Embryonic facial prominence (tissue), 1 donor: ENCODE results near the gene CEMIP.
A peak's percentile ranks its signal among the peaks of the same experiment; 100 is the strongest.

ENCODE experiments used
- DNase-seq: peaks from one replicate; pipeline ENCODE4 v3.0.0-alpha.2; 2016; ENCODE audit errors: extremely low spot score

CEMIP gene

DNA sequence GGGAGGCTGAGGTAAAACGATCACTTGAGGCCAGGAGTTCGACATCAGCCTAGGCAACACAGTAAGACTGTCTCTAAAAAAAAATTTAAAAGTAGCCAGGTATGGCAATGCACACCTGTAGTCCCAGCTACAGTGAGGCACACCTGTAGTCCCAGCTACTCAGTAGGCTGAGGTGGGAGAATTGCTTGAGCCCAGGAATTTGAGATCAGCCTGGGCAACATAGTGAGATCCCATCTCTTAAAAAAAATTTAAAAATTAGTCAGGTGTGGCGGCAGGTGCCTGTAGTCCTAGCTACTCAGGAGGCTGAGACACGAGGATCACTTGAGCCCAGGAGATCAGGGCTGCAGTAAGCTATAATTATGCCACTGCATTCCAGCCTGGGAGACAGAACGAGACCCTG lies 203.7 kb downstream of the CEMIP start:
- no peak for DNase-seq

DNA sequence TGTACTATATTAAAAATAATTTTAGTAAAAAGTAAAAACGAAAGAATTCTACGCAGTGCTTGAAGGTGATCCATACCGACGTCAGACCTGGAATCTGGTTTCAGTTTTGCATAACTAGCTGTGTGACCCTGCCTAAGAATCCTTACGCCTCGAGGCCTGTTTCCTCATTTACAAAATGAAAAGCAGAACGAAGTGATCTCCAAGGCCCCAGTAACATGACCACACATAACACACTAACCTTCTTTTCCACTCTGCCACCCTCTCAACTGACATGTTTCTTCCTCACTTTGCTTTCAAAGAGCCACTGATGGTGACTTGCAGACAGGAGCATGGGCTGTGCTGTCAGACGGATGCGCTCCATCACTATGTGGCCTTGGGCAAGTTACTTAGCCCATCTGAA lies 205.7 kb downstream of the CEMIP start:
- DNase-seq = no peak

- no peak for DNase-seq
These were observed 206.8 kb downstream of the CEMIP start for GRCh38 chr15:80985981-80986380.

DNA sequence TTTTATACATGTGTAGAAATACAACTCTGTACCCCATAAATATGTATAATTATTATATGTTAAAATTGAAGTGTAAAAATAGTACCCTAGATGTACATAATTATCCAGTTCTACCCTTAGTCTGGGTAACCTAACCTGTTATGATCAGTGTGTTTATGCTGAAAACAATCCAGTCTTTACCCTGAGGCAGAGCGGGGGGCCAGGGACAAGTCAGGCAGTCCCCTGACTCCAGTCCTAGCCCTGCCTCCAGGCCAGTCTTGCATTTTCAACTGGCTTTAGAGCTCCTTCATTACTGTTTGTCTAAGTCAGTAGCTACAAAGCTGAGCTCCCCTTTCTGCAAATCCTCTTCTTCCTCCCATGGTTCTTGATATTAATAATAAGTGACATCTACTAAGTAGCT lies 207.3 kb downstream of the CEMIP start:
- no peak for DNase-seq

DNA sequence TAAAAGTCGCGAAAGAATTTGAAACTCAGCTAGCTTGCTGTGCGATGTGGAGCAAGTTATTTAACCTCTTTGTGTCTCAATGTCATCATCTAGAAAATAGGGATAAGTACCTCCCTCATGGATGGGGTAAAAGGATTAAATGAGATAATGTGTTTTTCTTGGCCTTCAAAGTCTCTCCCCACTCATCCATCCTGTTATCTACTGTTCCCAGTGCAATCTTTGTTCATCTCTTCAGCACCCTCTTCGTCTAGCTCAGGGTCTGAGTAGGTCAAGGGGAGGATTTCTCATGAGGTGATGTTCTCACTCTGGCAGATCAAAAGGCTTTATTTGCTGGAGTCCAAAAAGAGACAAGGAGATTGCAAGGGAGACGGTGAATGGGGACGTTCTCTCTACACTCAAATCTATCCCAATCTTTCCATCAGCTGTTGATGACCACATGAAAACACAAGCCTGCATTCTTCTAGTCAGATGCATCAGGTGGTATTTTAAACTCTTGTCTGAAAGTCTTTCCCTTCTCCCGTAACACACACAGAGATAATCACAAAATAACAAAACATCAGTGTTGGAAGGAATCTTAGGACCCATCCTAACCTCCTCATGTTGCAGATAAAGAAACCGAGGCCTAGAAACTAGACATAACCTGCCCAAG lies 209.1 kb downstream of the CEMIP start:
- DNase-seq = no peak

GRCh38 chr15:80989081-80989517 lies 209.9 kb downstream of the CEMIP start:
- DNase-seq = no peak

- peak; percentile 93 for DNase-seq
These were observed 210.6 kb downstream of the CEMIP start, which contains the start of gene MESD for GRCh38 chr15:80989518-80990478. TSS of gene MESD (minus strand) at chr15:80989819. CDS start at chr15:80989791, 28 bp downstream.

- DNase-seq = no peak
These were observed 211.8 kb downstream of the CEMIP start for GRCh38 chr15:80990955-80991354.

DNA sequence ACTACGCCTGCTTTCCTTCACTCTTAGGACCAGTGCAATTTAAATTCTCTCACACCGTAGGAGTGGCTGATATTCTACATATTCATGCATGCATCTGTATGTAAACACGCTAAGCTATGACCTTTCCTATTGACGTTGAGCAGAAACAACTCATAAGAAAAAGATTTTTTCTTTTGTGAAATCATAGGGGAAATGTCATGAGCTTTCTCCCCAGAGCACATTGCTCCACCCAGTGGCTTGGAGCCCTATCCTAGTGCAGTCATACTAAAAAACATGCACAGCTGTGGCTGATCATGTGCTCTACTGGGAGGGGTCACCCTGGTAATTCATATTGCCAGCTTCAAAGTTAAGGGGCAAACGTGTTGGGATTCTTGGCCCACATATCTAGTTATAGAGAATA lies 212.3 kb downstream of the CEMIP start:
- DNase-seq = no peak

GRCh38 chr15:80992006-80992405 lies 212.8 kb downstream of the CEMIP start:
- no peak for DNase-seq

DNA sequence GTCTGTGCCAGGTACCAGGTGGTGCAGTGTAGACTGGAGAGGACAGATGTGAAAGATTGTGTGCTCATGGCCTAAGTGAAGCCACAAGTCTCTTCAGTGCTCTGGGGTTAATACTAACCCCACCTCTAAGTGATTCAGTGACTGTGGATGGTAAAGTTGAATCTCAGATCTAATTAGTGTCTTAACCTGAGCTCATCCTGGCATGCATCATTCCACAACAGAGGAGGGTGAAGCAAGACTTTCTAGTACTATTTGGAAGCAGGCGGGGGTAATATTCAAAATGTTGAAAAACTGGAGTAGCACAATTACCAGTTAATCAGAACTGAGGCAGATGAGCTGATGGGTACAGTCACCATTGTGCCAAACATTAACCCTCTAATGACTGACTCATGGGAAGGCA lies 213.3 kb downstream of the CEMIP start:
- DNase-seq = no peak

- no peak for DNase-seq
These were observed 217.1 kb downstream of the CEMIP start for GRCh38 chr15:80996247-80996646.

DNA sequence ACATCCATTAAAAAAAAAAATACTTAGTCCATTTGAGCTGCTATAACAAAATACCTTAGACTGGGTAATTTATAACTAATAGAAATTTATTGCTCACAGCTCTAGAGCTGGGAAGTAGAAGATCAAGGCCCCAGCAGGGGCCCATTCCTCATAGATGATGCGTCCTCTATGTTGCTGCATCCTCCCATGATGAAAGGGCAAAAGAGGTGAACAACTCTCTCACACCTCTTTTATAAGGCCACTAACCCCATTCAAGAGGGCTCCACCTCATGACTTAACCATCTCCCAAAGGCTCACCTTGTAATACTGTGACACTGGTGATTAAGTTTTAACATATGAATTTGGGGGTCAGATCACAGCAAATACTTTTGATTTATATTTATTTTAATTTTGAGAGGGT lies 218.5 kb downstream of the CEMIP start:
- no peak for DNase-seq

DNA sequence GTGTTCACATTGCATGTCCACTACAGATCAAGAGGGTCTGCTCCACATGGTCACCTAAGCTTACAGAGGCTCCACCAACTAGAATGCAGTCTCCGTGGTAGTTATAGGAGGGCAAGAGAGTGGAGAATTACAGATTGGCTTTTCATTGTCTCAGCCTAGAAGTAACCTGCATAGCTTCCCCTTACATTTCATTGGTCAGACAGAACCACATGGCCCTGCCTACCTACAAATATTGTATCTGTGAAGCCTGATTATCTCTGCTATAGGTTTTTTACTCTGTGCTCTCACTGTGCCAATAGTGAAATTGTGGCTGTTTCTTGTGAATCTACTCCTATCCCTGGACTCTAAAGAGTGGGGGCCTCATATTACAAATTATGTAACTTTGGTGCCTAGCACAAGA lies 219.1 kb downstream of the CEMIP start:
- no peak for DNase-seq

DNA sequence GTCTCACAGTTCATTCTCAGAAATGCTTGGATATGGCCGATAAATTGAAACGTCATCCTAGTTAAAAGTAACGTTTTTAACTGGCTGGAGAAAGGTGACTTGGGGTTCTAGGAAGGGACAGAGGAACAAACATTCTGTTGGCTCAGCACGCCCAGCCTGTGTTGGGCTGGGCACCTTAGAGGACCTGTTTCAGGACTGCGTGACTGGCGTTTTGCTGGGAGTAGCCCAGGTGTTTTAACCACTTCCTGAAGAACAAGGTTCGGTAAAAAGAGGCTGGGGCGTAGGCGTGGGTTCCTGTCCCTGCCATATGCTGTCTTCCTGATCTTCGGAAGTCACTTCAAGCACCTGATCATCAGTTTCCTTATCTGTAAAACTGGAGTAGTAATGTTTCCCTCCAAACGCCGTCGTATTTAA lies 220.5 kb downstream of the CEMIP start:
- DNase-seq = no peak

GRCh38 chr15:81000144-81000623 lies 221.0 kb downstream of the CEMIP start:
- DNase-seq = no peak

DNA sequence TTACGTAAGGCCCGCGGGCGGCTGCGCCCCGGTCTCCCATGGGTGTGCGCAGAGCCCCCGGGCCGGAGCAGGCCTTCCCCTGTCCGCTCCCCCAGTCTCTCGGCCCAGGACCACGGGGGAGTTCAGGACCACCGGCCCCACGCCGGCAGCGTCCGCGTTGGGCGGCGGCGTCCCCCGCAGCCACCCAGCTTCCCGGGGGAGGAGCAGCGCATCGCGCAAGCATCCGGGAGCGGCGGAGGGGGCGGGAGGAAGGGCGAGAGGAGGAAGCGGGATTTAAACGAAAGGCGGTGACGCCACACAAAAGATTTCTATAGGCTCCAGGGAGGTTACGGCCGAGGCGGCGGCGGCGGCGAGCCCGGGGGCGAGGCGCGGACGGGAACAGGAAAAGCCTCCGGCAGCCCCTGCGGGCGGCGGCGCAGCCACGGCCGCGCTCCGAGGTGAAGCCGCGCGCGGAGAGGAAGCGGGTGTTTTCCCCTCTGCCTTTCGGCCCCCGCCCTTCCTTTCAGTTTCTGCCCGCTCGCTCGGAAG lies 221.5 kb downstream of the CEMIP start, which contains the start of gene TLNRD1:
TSS of gene TLNRD1 (plus strand) at position 300 of the 528 bp plus-strand sequence. CDS start 1,349 bp downstream, outside the sequence.
- DNase-seq = peak; percentile 82
